Thyroid gland (tissue), 4 donors: ENCODE data around the gene SUMF1. TPM values are rescaled to one million over a fixed set of nuclear protein-coding genes. Genes with fewer than 3 reads are reported as not detected.

Experiments
- DNase-seq, 2 donors: peaks; one replicate each; pipeline ENCODE4 v3.0.0-alpha.2; 2019
- H3K27ac ChIP-seq, 3 donors: fragments of 200-600 bp; sonication (generic); 1 replicate in 2 of 3; 2 replicates in 1 of 3; pipeline ENCODE4 v1.5.1; 2016 to 2019; ENCODE audit warnings: mild to moderate bottlenecking in 1 of 3, moderate library complexity in 1 of 3
- H3K27me3 ChIP-seq: fragments of 200-600 bp; sonication (generic); one replicate; pipeline ENCODE4 v1.5.1; 2019
- H3K36me3 ChIP-seq, 2 donors: fragments of 200-600 bp; sonication (generic); one replicate each; pipeline ENCODE4 v1.5.1; 2016 to 2019
- H3K4me1 ChIP-seq, 2 donors: fragments of 200-600 bp; sonication (generic); one replicate each; pipeline ENCODE4 v1.5.1; 2017 to 2019
- H3K4me3 ChIP-seq, 3 donors: fragments of 200-600 bp; sonication (generic); replicated peaks in 1 of 3; 1 replicate in 2 of 3; 2 replicates in 1 of 3; pipeline ENCODE4 v1.5.1; 2016; ENCODE audit warnings: mild to moderate bottlenecking in 1 of 3
- H3K9me3 ChIP-seq: fragments of 200-600 bp; sonication (generic); one replicate; pipeline ENCODE4 v1.5.1; 2017
- POLR2A ChIP-seq, 2 donors: fragments of 450-650 bp; IDR thresholded peaks; one replicate each; pipeline ENCODE4 v1.6.1; 2017; ENCODE audit warnings: antibody characterized with exemption in 2 of 2, mild to moderate bottlenecking in 2 of 2, moderate library complexity in 1 of 2
- WGBS, 2 donors: methylation state at CpG; one replicate each; pipeline ENCODE4 v1.1.5; 2017; 5-methylcytosine and 5-hydroxymethylcytosine counted together
- intact Hi-C: fragments of 100-400 bp; cut with DNase I; formaldehyde crosslinking; loops from one replicate; pipeline ENCODE4 v1.15.1; 2023
- total RNA-seq, 4 donors: library from RNA; depleted of rRNA; stranded (reverse); fragments of >200 nt; gene quantifications; one replicate each; pipeline ENCODE4 v1.2.3, GENCODE V29; 2016
- TF ChIP-seq, protein P1 (sequence below), 6 experiments: fragments of 200-600 bp in 3 of 6; fragments of 450-650 bp in 3 of 6; sonication (generic) in 3 of 6; IDR thresholded peaks; one replicate each; pipeline ENCODE4 v1.5.1; 2016 to 2019; ENCODE audit warnings: antibody characterized with exemption in 6 of 6, mild to moderate bottlenecking in 2 of 6, inconsistent platforms in 1 of 6, moderate library complexity in 1 of 6

Gene SUMF1
- total RNA-seq, 4 donors from 2014 or later, result 58.8 to 98.3 (median 74.5) TPM

GRCh38 chr3:4429648-4430350 lies 37.3 kb downstream of the SUMF1 start:
- H3K27ac ChIP-seq, result no peak overlapping the region
- no peaks in the 10 kb centered on the region for H3K9me3 ChIP-seq
- no peak overlapping the region for H3K4me3 ChIP-seq
- no peak for TF ChIP-seq POLR2A (IDR thresholded peaks at IDR 0.05)
- TF ChIP-seq, protein P1, sequence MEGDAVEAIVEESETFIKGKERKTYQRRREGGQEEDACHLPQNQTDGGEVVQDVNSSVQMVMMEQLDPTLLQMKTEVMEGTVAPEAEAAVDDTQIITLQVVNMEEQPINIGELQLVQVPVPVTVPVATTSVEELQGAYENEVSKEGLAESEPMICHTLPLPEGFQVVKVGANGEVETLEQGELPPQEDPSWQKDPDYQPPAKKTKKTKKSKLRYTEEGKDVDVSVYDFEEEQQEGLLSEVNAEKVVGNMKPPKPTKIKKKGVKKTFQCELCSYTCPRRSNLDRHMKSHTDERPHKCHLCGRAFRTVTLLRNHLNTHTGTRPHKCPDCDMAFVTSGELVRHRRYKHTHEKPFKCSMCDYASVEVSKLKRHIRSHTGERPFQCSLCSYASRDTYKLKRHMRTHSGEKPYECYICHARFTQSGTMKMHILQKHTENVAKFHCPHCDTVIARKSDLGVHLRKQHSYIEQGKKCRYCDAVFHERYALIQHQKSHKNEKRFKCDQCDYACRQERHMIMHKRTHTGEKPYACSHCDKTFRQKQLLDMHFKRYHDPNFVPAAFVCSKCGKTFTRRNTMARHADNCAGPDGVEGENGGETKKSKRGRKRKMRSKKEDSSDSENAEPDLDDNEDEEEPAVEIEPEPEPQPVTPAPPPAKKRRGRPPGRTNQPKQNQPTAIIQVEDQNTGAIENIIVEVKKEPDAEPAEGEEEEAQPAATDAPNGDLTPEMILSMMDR (IDR thresholded peaks at IDR 0.05), result no peak
- intact Hi-C loops, result no loop called here
- no peaks in the 10 kb centered on the region for H3K36me3 ChIP-seq
- H3K27me3 ChIP-seq, result no peaks in the 10 kb centered on the region
- no peak for DNase-seq
- peaks cover 7 to 12% of the 10 kb centered on the region in 2 donors for H3K4me1 ChIP-seq
- 78 to 87% methylated on average over 6 of the region's 6 CpGs for WGBS, 2 donors

DNA sequence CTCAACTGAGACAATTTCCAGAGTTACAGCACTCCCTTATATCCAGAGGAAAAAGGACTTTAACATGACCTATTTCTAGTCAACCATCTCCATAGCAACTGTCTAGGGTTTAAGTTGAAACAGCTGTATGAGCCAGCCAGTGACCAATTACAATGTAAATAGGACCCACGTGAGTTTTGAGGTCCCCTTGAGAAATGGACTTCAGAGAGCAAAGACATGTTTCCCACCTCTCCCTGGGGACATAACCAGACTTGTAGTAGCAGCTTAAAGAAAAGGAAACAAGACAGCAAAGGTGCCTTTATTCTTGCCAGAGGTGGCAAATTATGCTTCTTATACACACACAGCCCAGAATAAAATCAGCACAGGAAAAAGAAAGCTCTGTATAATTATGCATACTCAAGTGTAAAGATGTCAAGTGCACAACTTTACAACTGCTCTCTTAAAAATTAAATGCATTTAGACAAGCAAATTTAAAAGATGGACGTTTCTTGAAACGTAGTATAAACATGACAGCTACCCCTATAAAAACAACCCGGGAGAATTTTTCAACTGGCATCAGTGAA lies 40.2 kb downstream of the SUMF1 start:
- intact Hi-C loops, result no loop called here
- no peaks in the 10 kb centered on the region for H3K36me3 ChIP-seq
- no peak overlapping the region for H3K4me3 ChIP-seq
- no peaks in the 10 kb centered on the region for H3K27me3 ChIP-seq
- H3K27ac ChIP-seq, result no peak overlapping the region
- peaks cover 7 to 12% of the 10 kb centered on the region in 2 donors for H3K4me1 ChIP-seq
- no peak for DNase-seq
- 19 to 23% methylated on average over 4 of the region's 4 CpGs for WGBS, 2 donors
- H3K9me3 ChIP-seq, result no peaks in the 10 kb centered on the region
- no peak for TF ChIP-seq POLR2A (IDR thresholded peaks at IDR 0.05)
- TF ChIP-seq, protein P1 (IDR thresholded peaks at IDR 0.05), result no peak

DNA sequence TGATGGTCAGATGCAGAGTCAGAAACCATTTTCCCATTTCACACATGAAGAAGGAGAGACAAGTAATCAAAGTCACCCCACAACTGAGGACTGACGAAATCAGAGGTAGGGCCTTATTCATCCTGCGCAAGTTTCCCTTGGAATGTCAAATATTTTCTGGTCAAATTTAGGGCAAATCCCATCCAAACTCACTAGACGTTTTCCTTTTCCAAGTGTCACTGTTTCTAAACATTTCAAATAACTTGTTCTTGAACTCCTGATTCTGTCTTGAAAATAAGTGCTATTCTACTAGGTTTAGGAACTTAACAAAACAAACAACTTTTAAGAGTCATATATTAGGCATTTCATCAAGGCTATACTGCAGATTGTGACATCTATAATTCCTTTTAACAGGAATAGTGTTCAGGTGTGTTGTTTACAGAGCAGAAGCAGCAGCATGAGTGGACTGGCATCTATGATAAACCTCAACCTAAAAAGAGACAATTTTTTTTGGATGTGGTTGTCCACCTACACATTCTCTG lies 40.7 kb downstream of the SUMF1 start:
- WGBS, 2 donors, result 74 to 78% methylated on average over 3 of the region's 3 CpGs
- H3K9me3 ChIP-seq, result no peaks in the 10 kb centered on the region
- no peak overlapping the region for H3K4me3 ChIP-seq
- no peaks in the 10 kb centered on the region for H3K36me3 ChIP-seq
- H3K27ac ChIP-seq, result no peak overlapping the region
- DNase-seq, result no peak
- TF ChIP-seq, protein P1 (IDR thresholded peaks at IDR 0.05), result no peak
- no peak for TF ChIP-seq POLR2A (IDR thresholded peaks at IDR 0.05)
- H3K4me1 ChIP-seq, result peaks cover 7 to 12% of the 10 kb centered on the region in 2 donors
- no peaks in the 10 kb centered on the region for H3K27me3 ChIP-seq
- intact Hi-C loops, result no loop called here

DNA sequence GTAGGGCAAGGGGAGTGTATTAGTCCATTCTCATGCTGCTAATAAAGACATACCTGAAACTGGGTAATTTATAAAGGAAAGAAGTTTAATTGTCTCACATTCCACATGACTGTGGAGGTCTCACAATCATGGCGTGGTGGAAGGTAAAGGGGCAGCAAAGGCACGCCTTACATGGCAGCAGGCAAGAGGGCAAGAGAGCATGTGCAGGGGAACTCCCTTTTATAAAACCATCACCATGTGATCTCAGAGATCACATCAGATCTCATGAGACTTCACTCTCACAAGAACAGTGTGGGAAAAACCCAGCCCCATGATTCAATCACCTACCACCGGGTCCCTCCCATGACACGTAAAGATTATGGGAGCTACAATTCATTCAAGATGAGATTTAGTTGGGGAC lies 41.4 kb downstream of the SUMF1 start:
- no peaks in the 10 kb centered on the region for H3K9me3 ChIP-seq
- no peak overlapping the region for H3K27ac ChIP-seq
- no peak for DNase-seq
- no peak for TF ChIP-seq POLR2A (IDR thresholded peaks at IDR 0.05)
- TF ChIP-seq, protein P1 (IDR thresholded peaks at IDR 0.05), result no peak
- H3K4me1 ChIP-seq, result peaks cover 7 to 12% of the 10 kb centered on the region in 2 donors
- no peak overlapping the region for H3K4me3 ChIP-seq
- H3K27me3 ChIP-seq, result no peaks in the 10 kb centered on the region
- intact Hi-C loops, result no loop called here
- 90 to 97% methylated on average over 4 of the region's 4 CpGs for WGBS, 2 donors
- H3K36me3 ChIP-seq, result no peaks in the 10 kb centered on the region

GRCh38 chr3:4425055-4425454 lies 42.0 kb downstream of the SUMF1 start:
- Histone ChIP-seq H3K4me1 (peaks cover 7 to 12% of the 10 kb centered on the region in 2 donors), H3K36me3 (no peaks in the 10 kb centered on the region), H3K4me3 (no peak overlapping the region), H3K9me3 (no peaks in the 10 kb centered on the region), H3K27ac (no peak overlapping the region), H3K27me3 (no peaks in the 10 kb centered on the region)
- intact Hi-C loops, result no loop called here
- no peak for DNase-seq
- TF ChIP-seq, protein P1 (IDR thresholded peaks at IDR 0.05), result no peak
- no peak for TF ChIP-seq POLR2A (IDR thresholded peaks at IDR 0.05)
